Measurements from ENCODE around the gene BCL3. TPM values are rescaled to one million over a fixed set of nuclear protein-coding genes. Genes with fewer than 3 reads are reported as not detected.
A peak's percentile ranks its signal among the peaks of the same experiment; 100 is the strongest.

The BCL3 gene
- total and polyA plus RNA-seq, 2 of the 13 experiments (the other 11 are each of a cell fraction or from before 2014, with no cell fraction given) = 2.3 to 4.0 TPM

DNA sequence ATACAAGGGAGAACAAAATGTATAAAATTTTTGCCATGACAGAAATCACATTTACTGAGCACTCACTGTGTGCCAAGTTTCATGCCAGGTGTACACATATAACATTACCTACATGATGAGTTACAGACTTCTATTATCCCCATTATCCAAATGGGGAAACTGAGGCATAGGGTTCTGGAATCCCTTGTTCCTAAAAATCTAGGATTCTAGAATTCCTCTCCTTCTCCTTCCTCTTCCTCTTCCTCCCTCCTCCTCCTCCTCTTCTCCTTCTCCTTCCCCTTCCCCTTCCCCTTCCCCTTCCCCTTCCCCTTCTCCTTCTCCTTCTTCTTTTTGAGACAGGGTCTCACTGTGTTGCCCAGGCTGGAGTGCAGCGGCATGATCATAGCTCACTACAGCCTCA is 14.2 kb upstream of the BCL3 start:
- H3K4me3 ChIP-seq (replicated peaks in 1 of 3; ENCODE audit: insufficient read depth in 1 of 3, low read depth in 2 of 3, low read length in 3 of 3) = no peak overlapping the region
- WGBS (ENCODE audit: low lambda C conversion rate) = 0% methylated on average over 1 of the region's 1 CpG
- TF ChIP-seq PITX1 (CRISPR knock-in tag; IDR thresholded peaks at IDR 0.05) = no peak
- TF ChIP-seq PCBP2 (optimal IDR thresholded peaks at IDR 0.05; ENCODE audit: low read depth, low read length, poor library complexity, severe bottlenecking) = peak; percentile 87
- peaks cover 56% of the 10 kb centered on the region for H3K4me1 ChIP-seq (ENCODE audit: insufficient read depth, low read length)
- no peak overlapping the region for H3K9ac ChIP-seq (ENCODE audit: insufficient read depth, low read depth, low read length)
- H3K27me3 ChIP-seq (ENCODE audit: control insufficient read depth in 1 of 2, insufficient read depth in 2 of 2, low read length in 2 of 2) = no peaks in the 10 kb centered on the region
- no peak for DNase-seq (ENCODE audit: low spot score)
- H3K36me3 ChIP-seq (replicated peaks in 1 of 2; ENCODE audit: control insufficient read depth in 1 of 2, insufficient read depth in 2 of 2, low read length in 2 of 2) = no peaks in the 10 kb centered on the region
- H4K20me1 ChIP-seq (ENCODE audit: insufficient read depth, low read length) = no peaks in the 10 kb centered on the region
- POLR2A ChIA-PET = no interaction called here
- in situ Hi-C loops (cut with HindIII; ENCODE audit: extremely low pct_ligation_motif_present, low pct_unique_long_range_greater_than_20kb) (no loop called here), intact Hi-C loops (cut with micrococcal nuclease; ENCODE audit: unreplicated experiment) (no loop called here)
- no peak for ATAC-seq
- no TSS peak for BruUV-seq (replicated peaks)
- no peak overlapping the region for H3K4me2 ChIP-seq (ENCODE audit: low read depth, low read length)
- FAIRE-seq = no peak
- CTCF ChIA-PET (ENCODE audit: low intra/inter-chr PET ratio, low total read pairs) = no interaction called here
- H2AFZ ChIP-seq (ENCODE audit: low read length) = no peak overlapping the region
- no peaks in the 10 kb centered on the region for H3K79me2 ChIP-seq (ENCODE audit: insufficient read depth, low read length)
- no peaks in the 10 kb centered on the region for H3K9me3 ChIP-seq (ENCODE audit: low read length)
- no peak overlapping the region for H3K27ac ChIP-seq (ENCODE audit: extremely low read length, insufficient read depth, low read length)

DNA sequence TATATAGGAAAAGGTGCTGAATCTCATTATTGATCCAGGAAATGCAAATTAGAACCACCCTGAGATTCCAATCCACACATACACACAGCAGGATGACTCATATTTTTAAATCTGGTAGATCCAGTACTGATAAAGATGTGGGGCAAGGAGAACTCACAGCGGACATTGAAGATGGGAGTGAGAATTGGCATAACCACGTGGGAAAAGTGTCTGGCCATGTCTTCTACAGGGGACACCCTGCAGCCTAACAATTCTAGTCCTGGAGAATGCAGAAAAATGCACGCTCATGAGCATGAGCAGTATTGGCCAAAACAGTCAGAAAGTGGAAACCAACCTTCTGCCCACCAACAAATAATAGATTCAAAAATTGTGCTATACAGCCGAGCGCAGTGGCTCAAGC is 13.5 kb upstream of the BCL3 start:
- CTCF ChIA-PET (ENCODE audit: low intra/inter-chr PET ratio, low total read pairs) = no interaction called here
- FAIRE-seq = no peak
- Histone ChIP-seq H3K79me2 (ENCODE audit: insufficient read depth, low read length) (no peaks in the 10 kb centered on the region), H3K36me3 (replicated peaks in 1 of 2; ENCODE audit: control insufficient read depth in 1 of 2, insufficient read depth in 2 of 2, low read length in 2 of 2) (no peaks in the 10 kb centered on the region), H3K4me1 (ENCODE audit: insufficient read depth, low read length) (peaks cover 62% of the 10 kb centered on the region), H2AFZ (ENCODE audit: low read length) (no peak overlapping the region), H4K20me1 (ENCODE audit: insufficient read depth, low read length) (no peaks in the 10 kb centered on the region), H3K27ac (ENCODE audit: extremely low read length, insufficient read depth, low read length) (no peak overlapping the region), H3K9me3 (ENCODE audit: low read length) (no peaks in the 10 kb centered on the region), H3K27me3 (ENCODE audit: control insufficient read depth in 1 of 2, insufficient read depth in 2 of 2, low read length in 2 of 2) (no peaks in the 10 kb centered on the region), H3K9ac (ENCODE audit: insufficient read depth, low read depth, low read length) (no peak overlapping the region), H3K4me2 (ENCODE audit: low read depth, low read length) (no peak overlapping the region), H3K4me3 (replicated peaks in 1 of 3; ENCODE audit: insufficient read depth in 1 of 3, low read depth in 2 of 3, low read length in 3 of 3) (no peak overlapping the region)
- ATAC-seq = no peak
- intact Hi-C loops (cut with micrococcal nuclease; ENCODE audit: unreplicated experiment) = no loop called here
- no peak for DNase-seq (ENCODE audit: low spot score)
- in situ Hi-C loops (cut with HindIII; ENCODE audit: extremely low pct_ligation_motif_present, low pct_unique_long_range_greater_than_20kb) = no loop called here
- TF ChIP-seq ZSCAN25 (CRISPR knock-in tag; IDR thresholded peaks at IDR 0.05) = no peak
- TF ChIP-seq ZNF841 (CRISPR knock-in tag; IDR thresholded peaks at IDR 0.05; ENCODE audit: borderline replicate concordance) = no peak
- WGBS (ENCODE audit: low lambda C conversion rate) = 63% methylated on average over 5 of the region's 5 CpGs
- BruUV-seq (replicated peaks) = no TSS peak
- POLR2A ChIA-PET = no interaction called here
